K562 (cell line): ENCODE results near the gene SCYL1. TPM values are rescaled to one million over a fixed set of nuclear protein-coding genes. Genes with fewer than 3 reads are reported as not detected.
A peak's percentile ranks its signal among the peaks of the same experiment; 100 is the strongest.

Source experiments
- CAMTA2 ChIP-seq: fragments of 250-450 bp; sonication (Bioruptor Pico); conservative IDR thresholded peaks from 2 replicates; pipeline ENCODE4 v1.5.1; 2022
- CBFA2T3 ChIP-seq: fragments of 450-650 bp; IDR thresholded peaks from 2 replicates; pipeline ENCODE4 v1.6.1; 2017
- EGR1 ChIP-seq: fragments of 450-650 bp; conservative IDR thresholded peaks from 2 replicates; pipeline ENCODE4 v1.6.1; 2017; ENCODE audit warnings: mild to moderate bottlenecking
- FOXA3 ChIP-seq, 2 experiments: fragments of 450-650 bp in 1 of 2; sonication (generic) in 1 of 2; formaldehyde crosslinking; IDR thresholded peaks in 1 of 2; conservative IDR thresholded peaks in 1 of 2; 2 replicates each; pipeline versions ENCODE4 v1.4.0 to v1.8.0; 2020 to 2022; ENCODE audit warnings: mild to moderate bottlenecking in 2 of 2, missing genetic modification reagents in 1 of 2
- MECOM ChIP-seq: fragments of 250-450 bp; sonication (Bioruptor Pico); IDR thresholded peaks from 2 replicates; pipeline ENCODE4 v1.8.0; 2022; ENCODE audit warnings: inconsistent platforms
- MNT ChIP-seq, 2 experiments: fragments of 450-650 bp; conservative IDR thresholded peaks; 2 replicates each; pipeline ENCODE4 v1.6.1; 2017; ENCODE audit warnings: mild to moderate bottlenecking in 2 of 2, moderate library complexity in 2 of 2
- MYBL2 ChIP-seq, 2 experiments: fragments of 450-650 bp in 1 of 2; sonication (generic) in 1 of 2; formaldehyde crosslinking in 1 of 2; IDR thresholded peaks; 2 replicates each; pipeline versions ENCODE4 v1.6.1 to v1.8.1; 2017 to 2022; ENCODE audit warnings: borderline replicate concordance in 1 of 2, inconsistent platforms in 1 of 2, low read depth in 1 of 2, mild to moderate bottlenecking in 1 of 2, missing genetic modification reagents in 1 of 2, moderate library complexity in 1 of 2
- NBN ChIP-seq: fragments of 450-650 bp; IDR thresholded peaks from 2 replicates; pipeline ENCODE4 v1.6.1; 2016; ENCODE audit warnings: low read depth, mild to moderate bottlenecking
- PYGO2 ChIP-seq: fragments of 450-650 bp; IDR thresholded peaks from 2 replicates; pipeline ENCODE4 v1.6.1; 2016; ENCODE audit warnings: mild to moderate bottlenecking, missing genetic modification characterization, moderate library complexity, missing compliant biosample characterization
- RBFOX2 ChIP-seq: fragments of 200-400 bp; formaldehyde crosslinking; IDR thresholded peaks from 2 replicates; pipeline ENCODE4 v1.6.1; 2017; ENCODE audit warnings: low read depth, mild to moderate bottlenecking, low read length, moderate library complexity
- TEAD2 ChIP-seq: fragments of 450-650 bp; IDR thresholded peaks from 2 replicates; pipeline ENCODE4 v1.6.1; 2016; ENCODE audit warnings: missing genetic modification characterization, control low read depth, missing compliant biosample characterization
- TRIM28 ChIP-seq: fragments of 450-650 bp; IDR thresholded peaks from 2 replicates; pipeline ENCODE4 v1.6.1; 2017
- ZNF23 ChIP-seq: fragments of 250-450 bp; sonication (Bioruptor Pico); IDR thresholded peaks from 2 replicates; pipeline ENCODE4 v1.4.0; 2020; ENCODE audit warnings: mild to moderate bottlenecking
- polyA plus RNA-seq, 8 experiments: library from polyadenylated mRNA; depleted of rRNA in 4 of 8; stranded (reverse) in 5 of 8; unstranded in 3 of 8; fragments of >200 nt; fragmentation: Nextera tagmentation in 2 of 8; fragmentation: Illumina TruSeq in 1 of 8; extraction: Ambion mirVana in 2 of 8; extraction: Trizol in 1 of 8; gene quantifications; 2 replicates each; pipeline versions ENCODE4 v1.2.1 to v1.2.3, GENCODE V29; 2011 to 2014; ENCODE audit warnings: inconsistent platforms in 1 of 8, missing spikeins in 1 of 8
- total RNA-seq, 7 experiments: library from RNA; depleted of rRNA in 6 of 7; stranded (reverse); fragments of >200 nt in 6 of 7; fragmentation: Illumina TruSeq in 2 of 7; extraction: Trizol in 2 of 7; gene quantifications; 2 replicates each; pipeline versions ENCODE4 v1.2.1 to v1.2.3, GENCODE V29; 2011 to 2021; ENCODE audit warnings: low replicate concordance in 1 of 7
- TF ChIP-seq, protein P1 (sequence below), 2 experiments: fragments of 450-650 bp in 1 of 2; sonication (generic) in 1 of 2; formaldehyde crosslinking in 1 of 2; IDR thresholded peaks; 2 replicates each; pipeline versions ENCODE4 v1.7.1 to v1.9.0; 2016 to 2022; ENCODE audit warnings: inconsistent platforms in 1 of 2, mild to moderate bottlenecking in 1 of 2, missing genetic modification reagents in 1 of 2
- TF ChIP-seq, protein P2 (sequence below): fragments of 450-650 bp; formaldehyde crosslinking; IDR thresholded peaks from 2 replicates; pipeline ENCODE4 v1.4.0; 2022; ENCODE audit warnings: missing genetic modification characterization

The SCYL1 gene
- total and polyA plus RNA-seq, 9 of the 15 experiments (the other 6 are each of a cell fraction or from before 2014, with no cell fraction given): 1.9 to 145 (median 57.6) TPM

- TF ChIP-seq, protein P1, sequence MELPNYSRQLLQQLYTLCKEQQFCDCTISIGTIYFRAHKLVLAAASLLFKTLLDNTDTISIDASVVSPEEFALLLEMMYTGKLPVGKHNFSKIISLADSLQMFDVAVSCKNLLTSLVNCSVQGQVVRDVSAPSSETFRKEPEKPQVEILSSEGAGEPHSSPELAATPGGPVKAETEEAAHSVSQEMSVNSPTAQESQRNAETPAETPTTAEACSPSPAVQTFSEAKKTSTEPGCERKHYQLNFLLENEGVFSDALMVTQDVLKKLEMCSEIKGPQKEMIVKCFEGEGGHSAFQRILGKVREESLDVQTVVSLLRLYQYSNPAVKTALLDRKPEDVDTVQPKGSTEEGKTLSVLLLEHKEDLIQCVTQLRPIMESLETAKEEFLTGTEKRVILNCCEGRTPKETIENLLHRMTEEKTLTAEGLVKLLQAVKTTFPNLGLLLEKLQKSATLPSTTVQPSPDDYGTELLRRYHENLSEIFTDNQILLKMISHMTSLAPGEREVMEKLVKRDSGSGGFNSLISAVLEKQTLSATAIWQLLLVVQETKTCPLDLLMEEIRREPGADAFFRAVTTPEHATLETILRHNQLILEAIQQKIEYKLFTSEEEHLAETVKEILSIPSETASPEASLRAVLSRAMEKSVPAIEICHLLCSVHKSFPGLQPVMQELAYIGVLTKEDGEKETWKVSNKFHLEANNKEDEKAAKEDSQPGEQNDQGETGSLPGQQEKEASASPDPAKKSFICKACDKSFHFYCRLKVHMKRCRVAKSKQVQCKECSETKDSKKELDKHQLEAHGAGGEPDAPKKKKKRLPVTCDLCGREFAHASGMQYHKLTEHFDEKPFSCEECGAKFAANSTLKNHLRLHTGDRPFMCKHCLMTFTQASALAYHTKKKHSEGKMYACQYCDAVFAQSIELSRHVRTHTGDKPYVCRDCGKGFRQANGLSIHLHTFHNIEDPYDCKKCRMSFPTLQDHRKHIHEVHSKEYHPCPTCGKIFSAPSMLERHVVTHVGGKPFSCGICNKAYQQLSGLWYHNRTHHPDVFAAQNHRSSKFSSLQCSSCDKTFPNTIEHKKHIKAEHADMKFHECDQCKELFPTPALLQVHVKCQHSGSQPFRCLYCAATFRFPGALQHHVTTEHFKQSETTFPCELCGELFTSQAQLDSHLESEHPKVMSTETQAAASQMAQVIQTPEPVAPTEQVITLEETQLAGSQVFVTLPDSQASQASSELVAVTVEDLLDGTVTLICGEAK (IDR thresholded peaks at IDR 0.05): no peak
- TF ChIP-seq, protein P1 (CRISPR knock-in tag; IDR thresholded peaks at IDR 0.05): no peak; the same call in none of the 2 replicates
- TF ChIP-seq TEAD2 (tag): no peak
- TF ChIP-seq ZNF23: no peak; the same call in 1 of the 2 replicates
- no peak for TF ChIP-seq CBFA2T3
- no peak for TF ChIP-seq NBN
- TF ChIP-seq PYGO2: no peak
- TF ChIP-seq MNT (conservative IDR thresholded peaks at IDR 0.05): no peak
- TF ChIP-seq TRIM28: no peak
- peak; percentile 68 for TF ChIP-seq RBFOX2
- no peak for TF ChIP-seq EGR1
- no peak for TF ChIP-seq MECOM
- TF ChIP-seq FOXA3 (CRISPR knock-in tag; conservative IDR thresholded peaks at IDR 0.05 in 1 of 2, IDR thresholded peaks at IDR 0.05 in 1 of 2): 0 out of 4 replicates have a peak, but pooled peaks of 1 of the 2 experiments have one; percentile 20
- no peak for TF ChIP-seq MYBL2 (IDR thresholded peaks at IDR 0.05; ENCODE audit: low read depth)
- no peak for TF ChIP-seq MYBL2 (CRISPR knock-in tag; IDR thresholded peaks at IDR 0.05; ENCODE audit: borderline replicate concordance)
- no peak for TF ChIP-seq CAMTA2 (CRISPR knock-in tag)
- TF ChIP-seq, protein P2, sequence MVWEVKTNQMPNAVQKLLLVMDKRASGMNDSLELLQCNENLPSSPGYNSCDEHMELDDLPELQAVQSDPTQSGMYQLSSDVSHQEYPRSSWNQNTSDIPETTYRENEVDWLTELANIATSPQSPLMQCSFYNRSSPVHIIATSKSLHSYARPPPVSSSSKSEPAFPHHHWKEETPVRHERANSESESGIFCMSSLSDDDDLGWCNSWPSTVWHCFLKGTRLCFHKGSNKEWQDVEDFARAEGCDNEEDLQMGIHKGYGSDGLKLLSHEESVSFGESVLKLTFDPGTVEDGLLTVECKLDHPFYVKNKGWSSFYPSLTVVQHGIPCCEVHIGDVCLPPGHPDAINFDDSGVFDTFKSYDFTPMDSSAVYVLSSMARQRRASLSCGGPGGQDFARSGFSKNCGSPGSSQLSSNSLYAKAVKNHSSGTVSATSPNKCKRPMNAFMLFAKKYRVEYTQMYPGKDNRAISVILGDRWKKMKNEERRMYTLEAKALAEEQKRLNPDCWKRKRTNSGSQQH: peak; percentile 81
Observed at GRCh38 chr11:65501472-65502273, 23.2 kb upstream of the SCYL1 start (continued).
